GM06990 (cell line): ENCODE measurements around the gene C1QTNF9B.

Experiments used
- DNase-seq: peaks from one replicate; pipeline ENCODE4 v3.0.0-alpha.2; 2011; ENCODE audit not compliant: insufficient read length; ENCODE audit errors: extremely low read depth
- H3K27me3 ChIP-seq: replicated peaks from 2 replicates; pipeline ENCODE4 v1.6.0; 2011; ENCODE audit warnings: low read length; ENCODE audit not compliant: control insufficient read depth, insufficient read depth
- H3K36me3 ChIP-seq: 2 replicates; pipeline ENCODE4 v1.5.1; 2011; ENCODE audit warnings: low read length; ENCODE audit not compliant: control insufficient read depth, insufficient read depth
- H3K4me3 ChIP-seq: replicated peaks from 2 replicates; pipeline ENCODE4 v1.5.1; 2011; ENCODE audit warnings: low read depth, mild to moderate bottlenecking, control low read depth, low read length
- TF ChIP-seq, protein P1 (sequence below): IDR thresholded peaks from 2 replicates; pipeline ENCODE4 v1.5.1; 2011; ENCODE audit warnings: low read length, control low read depth, mild to moderate bottlenecking, inconsistent platforms; ENCODE audit not compliant: insufficient read depth, poor library complexity, severe bottlenecking

The C1QTNF9B gene

GRCh38 chr13:23877286-23877685 is 20.0 kb downstream of the C1QTNF9B start:
- peaks cover 1% of the 10 kb centered on the region for H3K36me3 ChIP-seq
- TF ChIP-seq, protein P1, sequence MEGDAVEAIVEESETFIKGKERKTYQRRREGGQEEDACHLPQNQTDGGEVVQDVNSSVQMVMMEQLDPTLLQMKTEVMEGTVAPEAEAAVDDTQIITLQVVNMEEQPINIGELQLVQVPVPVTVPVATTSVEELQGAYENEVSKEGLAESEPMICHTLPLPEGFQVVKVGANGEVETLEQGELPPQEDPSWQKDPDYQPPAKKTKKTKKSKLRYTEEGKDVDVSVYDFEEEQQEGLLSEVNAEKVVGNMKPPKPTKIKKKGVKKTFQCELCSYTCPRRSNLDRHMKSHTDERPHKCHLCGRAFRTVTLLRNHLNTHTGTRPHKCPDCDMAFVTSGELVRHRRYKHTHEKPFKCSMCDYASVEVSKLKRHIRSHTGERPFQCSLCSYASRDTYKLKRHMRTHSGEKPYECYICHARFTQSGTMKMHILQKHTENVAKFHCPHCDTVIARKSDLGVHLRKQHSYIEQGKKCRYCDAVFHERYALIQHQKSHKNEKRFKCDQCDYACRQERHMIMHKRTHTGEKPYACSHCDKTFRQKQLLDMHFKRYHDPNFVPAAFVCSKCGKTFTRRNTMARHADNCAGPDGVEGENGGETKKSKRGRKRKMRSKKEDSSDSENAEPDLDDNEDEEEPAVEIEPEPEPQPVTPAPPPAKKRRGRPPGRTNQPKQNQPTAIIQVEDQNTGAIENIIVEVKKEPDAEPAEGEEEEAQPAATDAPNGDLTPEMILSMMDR, result no peak
- no peak overlapping the region for H3K4me3 ChIP-seq
- DNase-seq, result no peak
- H3K27me3 ChIP-seq, result no peaks in the 10 kb centered on the region

GRCh38 chr13:23876265-23876664 is 21.0 kb downstream of the C1QTNF9B start:
- Histone ChIP-seq H3K36me3 (peaks cover under 1% of the 10 kb centered on the region), H3K27me3 (no peaks in the 10 kb centered on the region), H3K4me3 (no peak overlapping the region)
- TF ChIP-seq, protein P1, result peak; percentile 48
- DNase-seq, result no peak

GRCh38 chr13:23871616-23872220 is 25.6 kb downstream of the C1QTNF9B start:
- H3K4me3 ChIP-seq, result no peak overlapping the region
- H3K36me3 ChIP-seq, result peaks cover 1% of the 10 kb centered on the region
- TF ChIP-seq, protein P1, result peak; percentile 42
- no peak for DNase-seq
- no peaks in the 10 kb centered on the region for H3K27me3 ChIP-seq

DNA sequence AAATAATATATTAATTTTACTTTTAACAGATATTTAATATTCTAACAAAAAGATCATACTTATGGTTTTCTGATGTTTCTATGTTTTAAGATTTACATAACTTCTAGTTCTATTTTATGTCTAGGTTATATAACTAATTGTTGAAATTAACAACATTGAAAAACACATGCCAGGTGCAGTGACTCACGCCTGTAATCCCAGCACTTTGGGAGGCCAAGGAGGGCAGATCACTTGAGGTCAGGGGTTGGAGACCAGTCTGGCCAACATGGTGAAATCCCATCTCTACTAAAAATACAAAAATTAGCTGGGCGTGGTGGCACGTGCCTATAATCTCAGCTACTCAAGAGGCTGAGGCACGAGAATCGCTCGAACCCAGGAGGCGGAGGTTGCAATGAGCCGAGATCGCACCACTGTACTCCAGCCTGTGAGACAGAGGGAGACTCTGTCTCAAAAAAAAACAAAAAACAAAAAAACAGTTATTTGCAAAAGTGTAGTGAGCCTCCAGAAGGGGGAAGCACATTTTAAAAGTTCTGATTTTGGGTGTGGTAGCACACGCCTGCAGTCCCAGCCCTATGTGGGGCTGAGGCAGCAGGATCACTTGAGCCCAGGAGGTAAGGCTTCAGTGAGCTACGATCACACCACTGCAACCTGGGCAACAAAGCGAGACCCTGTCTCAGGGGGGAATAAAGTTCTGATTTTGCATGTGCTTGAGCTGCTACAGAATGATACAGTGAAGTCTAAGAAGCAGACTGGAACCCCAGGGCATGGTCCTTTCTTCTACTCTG is 26.8 kb downstream of the C1QTNF9B start:
- H3K36me3 ChIP-seq, result peaks cover 1% of the 10 kb centered on the region
- peak; percentile 39 for DNase-seq
- H3K4me3 ChIP-seq, result no peak overlapping the region
- no peaks in the 10 kb centered on the region for H3K27me3 ChIP-seq
- TF ChIP-seq, protein P1, result no peak

- no peak for DNase-seq
- no peak overlapping the region for H3K4me3 ChIP-seq
- TF ChIP-seq, protein P1, result no peak
- no peaks in the 10 kb centered on the region for H3K27me3 ChIP-seq
- H3K36me3 ChIP-seq, result peaks cover 1% of the 10 kb centered on the region
Observed at GRCh38 chr13:23868521-23868920, 28.8 kb downstream of the C1QTNF9B start.
